ACC112 (cell line): ENCODE measurements around the gene HOXC13.
A peak's percentile ranks its signal among the peaks of the same experiment; 100 is the strongest.

Source experiments
- H2AFZ ChIP-seq: fragments of 200-600 bp; sonication (generic); one replicate; pipeline ENCODE4 v1.6.0; 2017; ENCODE audit warnings: antibody characterized with exemption, low read length; ENCODE audit not compliant: unreplicated experiment
- H3K27ac ChIP-seq: fragments of 200-600 bp; sonication (generic); 2 replicates; pipeline ENCODE4 v1.5.1; 2014; ENCODE audit warnings: low read depth, mild to moderate bottlenecking, antibody characterized with exemption, low read length, moderate library complexity
- H3K27me3 ChIP-seq: fragments of 200-600 bp; sonication (generic); 2 replicates; pipeline ENCODE4 v1.6.1; 2014; ENCODE audit warnings: mild to moderate bottlenecking, antibody characterized with exemption, low read length, moderate library complexity, mixed read lengths; ENCODE audit not compliant: insufficient read depth
- H3K36me3 ChIP-seq: fragments of 200-600 bp; sonication (generic); 2 replicates; pipeline ENCODE4 v1.6.1; 2016; ENCODE audit warnings: mild to moderate bottlenecking, antibody characterized with exemption, low read length, moderate library complexity, mixed read lengths; ENCODE audit not compliant: insufficient read depth
- H3K4me1 ChIP-seq: fragments of 200-600 bp; sonication (generic); one replicate; pipeline ENCODE4 v1.6.1; 2016; ENCODE audit warnings: low read length, mixed read lengths; ENCODE audit not compliant: insufficient read depth, unreplicated experiment, control insufficient read depth
- H3K4me3 ChIP-seq: fragments of 200-600 bp; sonication (generic); 2 replicates; pipeline ENCODE4 v1.5.1; 2014; ENCODE audit warnings: mild to moderate bottlenecking, low read depth, low read length
- H3K79me2 ChIP-seq: fragments of 200-600 bp; sonication (generic); one replicate; pipeline ENCODE4 v1.6.0; 2016; ENCODE audit warnings: low read length; ENCODE audit not compliant: control insufficient read depth, unreplicated experiment, insufficient read depth

Gene HOXC13

GRCh38 chr12:53929527-53929926 lies 9.1 kb upstream of the HOXC13 start:
- Histone ChIP-seq H3K79me2 (no peaks in the 10 kb centered on the region), H3K4me3 (no peak overlapping the region), H2AFZ (no peak overlapping the region), H3K27me3 (peaks cover 100% of the 10 kb centered on the region), H3K4me1 (no peaks in the 10 kb centered on the region), H3K36me3 (no peaks in the 10 kb centered on the region), H3K27ac (no peak overlapping the region)

- Histone ChIP-seq H3K79me2 (no peaks in the 10 kb centered on the region), H3K4me3 (no peak overlapping the region), H3K4me1 (no peaks in the 10 kb centered on the region), H3K27me3 (peaks cover 100% of the 10 kb centered on the region), H2AFZ (no peak overlapping the region), H3K36me3 (no peaks in the 10 kb centered on the region), H3K27ac (no peak overlapping the region)
Observed at GRCh38 chr12:53930591-53931255, 7.9 kb upstream of the HOXC13 start.

GRCh38 chr12:53931844-53932581 lies 6.6 kb upstream of the HOXC13 start:
- Histone ChIP-seq H3K27ac (no peak overlapping the region), H3K79me2 (no peaks in the 10 kb centered on the region), H3K4me1 (no peaks in the 10 kb centered on the region), H2AFZ (no peak overlapping the region), H3K4me3 (no peak overlapping the region), H3K36me3 (no peaks in the 10 kb centered on the region), H3K27me3 (peaks cover 100% of the 10 kb centered on the region)

- no peaks in the 10 kb centered on the region for H3K4me1 ChIP-seq
- no peaks in the 10 kb centered on the region for H3K36me3 ChIP-seq
- H3K4me3 ChIP-seq, result no peak overlapping the region
- H3K27ac ChIP-seq, result no peak overlapping the region
- H3K27me3 ChIP-seq, result peaks cover 100% of the 10 kb centered on the region
- no peak overlapping the region for H2AFZ ChIP-seq
- H3K79me2 ChIP-seq, result no peaks in the 10 kb centered on the region
Observed at GRCh38 chr12:53932915-53933314, 5.7 kb upstream of the HOXC13 start.

- peaks cover 100% of the 10 kb centered on the region for H3K27me3 ChIP-seq
- peak overlapping the region; percentile 34 for H3K4me3 ChIP-seq
- H3K4me1 ChIP-seq, result no peaks in the 10 kb centered on the region
- H2AFZ ChIP-seq, result no peak overlapping the region
- no peaks in the 10 kb centered on the region for H3K36me3 ChIP-seq
- H3K27ac ChIP-seq, result no peak overlapping the region
- no peaks in the 10 kb centered on the region for H3K79me2 ChIP-seq
Observed at GRCh38 chr12:53935383-53936341, 3.0 kb upstream of the HOXC13 start.

- Histone ChIP-seq H3K36me3 (no peaks in the 10 kb centered on the region), H3K27ac (no peak overlapping the region), H3K27me3 (peaks cover 100% of the 10 kb centered on the region), H3K4me1 (no peaks in the 10 kb centered on the region), H3K79me2 (no peaks in the 10 kb centered on the region), H2AFZ (no peak overlapping the region), H3K4me3 (no peak overlapping the region)
Observed at GRCh38 chr12:53937099-53937498, 1.5 kb upstream of the HOXC13 start.

- no peaks in the 10 kb centered on the region for H3K36me3 ChIP-seq
- H3K79me2 ChIP-seq, result no peaks in the 10 kb centered on the region
- no peak overlapping the region for H2AFZ ChIP-seq
- peaks cover 100% of the 10 kb centered on the region for H3K27me3 ChIP-seq
- no peaks in the 10 kb centered on the region for H3K4me1 ChIP-seq
- H3K4me3 ChIP-seq, result no peak overlapping the region
- H3K27ac ChIP-seq, result no peak overlapping the region
Observed at GRCh38 chr12:53937596-53938325, 870 bp upstream of the HOXC13 start.

GRCh38 chr12:53939141-53940108 lies 794 bp downstream of the HOXC13 start:
- H3K36me3 ChIP-seq, result no peaks in the 10 kb centered on the region
- H3K79me2 ChIP-seq, result no peaks in the 10 kb centered on the region
- H3K27me3 ChIP-seq, result peaks cover 100% of the 10 kb centered on the region
- no peaks in the 10 kb centered on the region for H3K4me1 ChIP-seq
- no peak overlapping the region for H2AFZ ChIP-seq
- no peak overlapping the region for H3K4me3 ChIP-seq
- H3K27ac ChIP-seq, result no peak overlapping the region

- Histone ChIP-seq H3K4me3 (no peak overlapping the region), H3K4me1 (no peaks in the 10 kb centered on the region), H3K36me3 (no peaks in the 10 kb centered on the region), H3K79me2 (no peaks in the 10 kb centered on the region), H3K27ac (no peak overlapping the region), H3K27me3 (peaks cover 100% of the 10 kb centered on the region), H2AFZ (no peak overlapping the region)
Observed at GRCh38 chr12:53940443-53941014, 1.9 kb downstream of the HOXC13 start.
